Measurements from ENCODE around the gene USP43. TPM values are rescaled to one million over a fixed set of nuclear protein-coding genes. Genes with fewer than 3 reads are reported as not detected.

Gene USP43
- polyA plus RNA-seq, 1 donor from 2014 or later = 0.53 TPM

- no peak for TF ChIP-seq EP300 (conservative IDR thresholded peaks at IDR 0.05; ENCODE audit: poor library complexity, severe bottlenecking)
Measured at GRCh38 chr17:9622961-9623360, 22.4 kb upstream of the USP43 start (continued).

GRCh38 chr17:9628509-9628908 lies 16.8 kb upstream of the USP43 start:
- no peaks in the 10 kb centered on the region for H4K20me1 ChIP-seq (ENCODE audit: insufficient read depth)
- H3K4me3 ChIP-seq (ENCODE audit: low read length) = no peak overlapping the region
- no peak overlapping the region for H3K27ac ChIP-seq (ENCODE audit: low read length)
- H3F3A ChIP-seq (ENCODE audit: insufficient read depth, low read length, poor library complexity, severe bottlenecking) = no peaks in the 10 kb centered on the region
- TF ChIP-seq SMC3 (conservative IDR thresholded peaks at IDR 0.05; ENCODE audit: poor library complexity) (no peak), REST (IDR thresholded peaks at IDR 0.05; ENCODE audit: borderline replicate concordance) (no peak), EZH2 (IDR thresholded peaks at IDR 0.05; ENCODE audit: borderline replicate concordance, insufficient read depth, low read length, poor library complexity, severe bottlenecking) (no peak), TAF1 (IDR thresholded peaks at IDR 0.05; ENCODE audit: low read depth) (no peak), RAD21 (conservative IDR thresholded peaks at IDR 0.05) (no peak), POLR2AphosphoS5 (IDR thresholded peaks at IDR 0.05) (no peak), EP300 (conservative IDR thresholded peaks at IDR 0.05; ENCODE audit: poor library complexity, severe bottlenecking) (no peak), CTCF (IDR thresholded peaks at IDR 0.05; ENCODE audit: poor library complexity, severe bottlenecking) (no peak), MXI1 (conservative IDR thresholded peaks at IDR 0.05; ENCODE audit: poor library complexity, severe bottlenecking) (no peak)
- H3K36me3 ChIP-seq (ENCODE audit: insufficient read depth, low read length) = no peaks in the 10 kb centered on the region
- H3K9me2 ChIP-seq (ENCODE audit: insufficient read depth, low read length) = no peaks in the 10 kb centered on the region
- H3K79me2 ChIP-seq (replicated peaks; ENCODE audit: insufficient read depth, low read length) = no peaks in the 10 kb centered on the region
- no peak overlapping the region for H2AFZ ChIP-seq (ENCODE audit: low read depth, low read length)
- H3K27me3 ChIP-seq (ENCODE audit: insufficient read depth, low read depth, low read length) = no peaks in the 10 kb centered on the region
- no peak overlapping the region for H3K4me2 ChIP-seq (ENCODE audit: low read length)
- no peak overlapping the region for H3K9ac ChIP-seq (ENCODE audit: low read length)
- no peaks in the 10 kb centered on the region for H3K9me3 ChIP-seq (ENCODE audit: low read length)

GRCh38 chr17:9632741-9633140 lies 12.6 kb upstream of the USP43 start:
- no peak for TF ChIP-seq EP300 (conservative IDR thresholded peaks at IDR 0.05; ENCODE audit: poor library complexity, severe bottlenecking)
- no peak for TF ChIP-seq CTCF (IDR thresholded peaks at IDR 0.05; ENCODE audit: poor library complexity, severe bottlenecking)
- no peak for TF ChIP-seq TAF1 (IDR thresholded peaks at IDR 0.05; ENCODE audit: low read depth)
- Histone ChIP-seq H3F3A (ENCODE audit: insufficient read depth, low read length, poor library complexity, severe bottlenecking) (no peaks in the 10 kb centered on the region), H3K9me3 (ENCODE audit: low read length) (no peaks in the 10 kb centered on the region), H3K36me3 (ENCODE audit: insufficient read depth, low read length) (no peaks in the 10 kb centered on the region), H3K27me3 (ENCODE audit: insufficient read depth, low read depth, low read length) (no peaks in the 10 kb centered on the region), H4K20me1 (ENCODE audit: insufficient read depth) (no peaks in the 10 kb centered on the region), H3K79me2 (replicated peaks; ENCODE audit: insufficient read depth, low read length) (no peaks in the 10 kb centered on the region), H3K27ac (ENCODE audit: low read length) (no peak overlapping the region), H3K4me2 (ENCODE audit: low read length) (no peak overlapping the region), H3K4me3 (ENCODE audit: low read length) (no peak overlapping the region), H2AFZ (ENCODE audit: low read depth, low read length) (no peak overlapping the region), H3K9ac (ENCODE audit: low read length) (no peak overlapping the region), H3K9me2 (ENCODE audit: insufficient read depth, low read length) (no peaks in the 10 kb centered on the region)
